HUDEP-2 (cell line): ENCODE measurements around the gene MAPK11.

Source experiments
- DNase-seq, 76 experiments: peaks; one replicate each; lab custom pipeline; 2025; ENCODE audit not compliant: unreplicated experiment in 76 of 76; lab: John Stamatoyannopoulos, UW

Gene MAPK11

DNA sequence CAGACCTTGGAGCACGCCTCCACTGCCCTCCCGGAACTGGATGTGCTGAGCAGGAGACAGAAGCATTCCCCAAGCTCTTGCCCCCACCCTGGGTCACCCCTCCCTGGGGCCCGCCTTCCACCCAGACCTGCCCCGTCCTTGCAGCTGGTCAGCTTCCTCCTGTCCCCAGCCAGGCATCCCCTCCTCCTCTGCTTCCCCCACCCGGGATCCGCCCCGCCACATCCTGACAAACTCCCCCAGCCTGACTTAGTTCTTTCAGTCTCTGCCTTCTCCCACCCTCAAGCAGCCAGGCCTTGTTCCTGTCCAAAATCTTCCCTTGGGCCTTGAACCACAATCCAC, 38.4 kb upstream of the MAPK11 start:
- DNase-seq: peak in 6 of 76 experiments; percentile 10 to 30 (median 16)

DNA sequence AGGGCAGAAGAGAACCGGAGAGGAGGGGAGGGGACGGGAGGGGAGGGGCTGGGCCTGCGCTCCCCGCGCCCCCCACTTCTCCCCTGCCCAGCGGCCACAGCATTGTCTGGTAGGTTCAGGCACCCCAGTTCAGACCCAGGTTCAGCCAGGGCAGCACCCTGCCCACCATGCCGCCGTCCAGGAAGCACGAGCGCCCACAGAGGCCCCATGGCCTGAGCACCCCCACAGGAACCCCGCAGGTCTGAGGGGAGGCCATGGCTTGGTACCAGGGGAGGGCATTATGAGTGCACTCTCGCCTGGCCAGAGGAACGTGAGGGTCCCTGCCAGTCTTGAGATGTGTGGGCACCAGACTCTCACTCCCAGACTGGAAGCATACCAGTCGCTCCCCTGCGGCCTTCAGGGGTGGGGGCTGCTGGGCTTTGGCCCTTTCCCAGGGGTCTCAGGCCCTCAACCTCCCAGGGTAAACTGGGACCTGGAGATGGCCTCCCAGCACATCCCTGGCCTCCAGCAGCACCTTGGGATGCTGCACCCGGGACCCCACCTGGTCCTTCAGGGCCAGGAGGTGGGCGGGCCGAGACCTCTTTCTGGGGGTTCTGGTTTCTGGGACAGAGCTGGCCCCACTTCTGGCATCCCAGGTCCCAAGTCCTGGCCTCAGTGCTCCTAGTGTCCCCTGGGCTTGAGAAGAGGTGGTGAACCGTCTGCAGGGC, 37.9 kb upstream of the MAPK11 start:
- no peak for DNase-seq

DNA sequence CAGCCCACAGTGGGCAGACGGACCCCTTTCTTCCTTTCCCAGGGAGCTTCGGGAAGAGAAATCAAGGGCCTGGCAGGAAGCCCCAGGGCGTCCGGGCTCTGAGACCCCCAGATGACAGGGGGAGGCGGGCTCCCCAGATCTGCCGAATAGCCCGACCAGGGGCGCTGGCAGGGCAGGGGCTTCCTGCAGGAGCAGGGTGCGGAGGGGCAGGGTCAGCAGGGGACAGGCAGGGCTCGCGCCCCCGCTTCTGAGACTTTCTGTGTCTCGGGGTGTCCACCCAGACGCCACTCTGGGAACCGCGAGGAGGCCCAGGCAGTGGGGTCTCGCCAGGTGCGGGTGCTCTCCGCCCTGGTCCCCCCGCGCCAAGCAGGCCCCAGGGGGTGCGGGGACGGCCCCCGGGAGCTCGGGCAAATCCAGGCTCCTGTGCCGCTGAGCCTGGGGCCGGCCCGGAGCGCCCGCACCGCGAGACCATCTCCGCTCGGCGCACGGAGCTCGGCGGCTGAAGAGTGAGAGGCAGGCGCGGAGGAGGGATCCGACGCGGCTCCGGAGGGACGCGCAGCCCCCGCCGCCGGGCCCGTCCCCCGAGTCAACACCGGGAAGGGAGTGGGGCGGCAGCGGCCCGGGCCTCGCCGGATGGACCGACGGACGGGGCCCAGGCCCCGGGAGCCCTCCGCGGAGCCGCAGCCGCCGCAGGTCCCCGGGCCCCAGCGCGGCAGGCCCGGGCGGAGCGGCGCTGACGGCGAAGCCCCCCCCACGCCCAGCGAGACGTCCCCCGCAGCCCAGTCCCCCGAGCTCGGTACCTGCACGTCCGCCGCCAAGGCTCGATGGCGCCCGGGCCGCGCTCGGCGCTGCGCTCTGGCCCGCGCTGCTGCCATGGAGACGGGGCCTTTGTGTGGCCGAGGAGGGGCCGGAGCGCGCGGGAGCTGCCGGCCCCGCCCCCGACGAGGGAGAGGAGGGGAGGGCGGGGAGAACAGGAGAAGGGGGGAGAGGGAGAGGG, 36.9 kb upstream of the MAPK11 start, which contains the start of gene PLXNB2:
PLXNB2 (minus strand) TSS at position 894 of the 997 bp plus-strand sequence. CDS start 17,062 bp downstream, outside the sequence.
- DNase-seq: peak in 56 of 76 experiments; percentile 5 to 77 (median 49)

DNA sequence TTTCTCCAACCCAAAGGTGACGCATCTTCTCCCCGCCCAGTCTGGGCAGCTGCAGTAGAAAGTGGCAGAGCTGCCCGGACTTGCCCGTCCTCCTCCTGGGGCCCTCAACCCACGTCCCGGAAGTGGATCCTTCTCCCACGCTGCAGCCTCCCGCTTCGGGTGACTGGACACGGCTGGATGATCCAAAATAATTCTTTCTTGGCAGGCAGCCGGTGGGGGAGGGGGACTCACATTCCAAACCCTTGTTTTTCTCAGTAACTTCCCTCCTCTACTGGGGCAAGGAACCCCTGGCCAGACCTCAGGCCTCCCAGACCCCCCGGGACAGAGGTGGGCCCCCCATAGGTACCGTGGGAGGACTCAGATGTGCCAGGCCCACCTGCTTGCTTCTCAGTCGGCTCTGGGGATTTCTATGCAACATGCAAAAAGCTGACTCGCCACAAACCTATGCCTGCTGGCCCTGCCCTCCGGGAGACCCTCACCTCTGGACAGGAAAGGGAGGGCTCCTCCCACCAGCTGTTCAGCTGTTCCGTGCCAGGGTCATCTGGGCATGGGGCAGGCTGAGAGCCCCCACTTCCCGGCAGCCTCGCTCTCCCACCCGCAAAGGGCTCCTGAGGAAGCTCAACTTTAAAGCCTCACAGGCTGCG, 35.9 kb upstream of the MAPK11 start:
- peak in 64 of 76 experiments; percentile 3 to 86 (median 57) for DNase-seq

DNA sequence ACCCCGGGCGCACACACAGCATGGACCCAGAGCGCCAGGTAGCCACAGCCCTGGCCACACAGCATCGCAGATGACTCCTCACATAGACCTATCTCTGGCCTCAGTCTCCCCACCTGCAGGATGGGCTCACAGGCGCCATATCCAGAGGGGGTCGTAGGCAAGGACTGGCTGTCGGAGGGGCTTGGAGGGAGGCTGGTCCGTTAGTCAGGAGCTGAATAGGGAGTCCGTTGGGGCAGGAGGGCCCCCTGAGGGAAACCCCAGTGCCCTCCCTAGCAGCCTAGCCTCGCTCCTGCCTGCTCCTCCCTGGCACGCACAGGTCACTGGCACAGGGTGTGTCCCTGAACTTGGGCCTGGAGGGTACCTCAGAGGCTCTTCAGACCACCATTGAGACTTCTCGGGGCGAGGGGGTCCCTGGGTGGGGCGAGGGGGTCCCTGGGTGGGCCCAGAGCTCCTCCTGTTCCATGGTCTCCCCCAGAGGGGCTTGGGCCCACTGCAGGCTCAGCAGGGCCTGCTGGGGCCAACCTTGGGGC, 35.3 kb upstream of the MAPK11 start:
- DNase-seq: peak in 5 of 76 experiments; percentile 37 to 58 (median 39)

DNA sequence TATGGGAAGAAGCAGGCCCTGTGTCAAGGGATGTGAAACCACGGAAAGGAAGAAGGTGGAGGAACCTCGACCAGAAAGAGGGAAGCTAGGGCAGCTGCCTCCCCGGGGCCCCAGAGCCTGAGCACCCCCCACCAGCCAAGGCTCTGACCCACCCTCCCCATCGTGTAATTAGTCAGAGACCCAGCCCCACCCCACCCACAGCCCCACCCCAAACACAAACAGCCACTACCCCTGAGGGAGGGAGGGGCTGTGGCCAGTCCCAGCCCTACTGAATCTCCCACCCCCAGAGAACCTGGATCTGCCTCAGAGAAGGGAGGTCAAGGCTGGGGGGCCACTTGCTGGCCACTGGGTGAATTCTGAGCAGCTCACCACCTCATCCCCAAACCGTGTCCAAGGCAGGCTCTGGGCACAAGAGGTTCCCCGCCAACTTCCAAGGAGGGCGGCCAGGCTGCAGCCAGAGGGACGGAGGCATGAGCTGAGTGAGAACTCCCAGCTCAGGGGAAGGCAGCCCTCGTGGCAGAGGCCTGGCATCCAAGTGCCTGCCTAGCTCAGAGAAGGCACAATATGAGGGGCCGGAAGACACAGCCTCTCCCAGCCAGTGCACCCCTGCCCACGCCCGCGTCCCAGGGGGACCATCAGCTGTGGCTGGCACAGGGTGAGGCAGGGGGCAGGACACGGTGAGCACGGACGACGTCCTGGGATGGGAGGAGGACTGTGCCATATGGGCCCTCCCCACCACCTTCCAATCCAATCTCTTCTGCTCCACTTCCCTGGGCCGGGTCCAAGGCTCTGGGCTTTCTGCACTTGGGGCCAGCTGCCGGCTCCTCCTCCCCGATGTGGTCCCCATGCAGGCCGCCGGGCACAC, 34.6 kb upstream of the MAPK11 start:
- DNase-seq: peak in 9 of 76 experiments; percentile 12 to 55 (median 27)

DNA sequence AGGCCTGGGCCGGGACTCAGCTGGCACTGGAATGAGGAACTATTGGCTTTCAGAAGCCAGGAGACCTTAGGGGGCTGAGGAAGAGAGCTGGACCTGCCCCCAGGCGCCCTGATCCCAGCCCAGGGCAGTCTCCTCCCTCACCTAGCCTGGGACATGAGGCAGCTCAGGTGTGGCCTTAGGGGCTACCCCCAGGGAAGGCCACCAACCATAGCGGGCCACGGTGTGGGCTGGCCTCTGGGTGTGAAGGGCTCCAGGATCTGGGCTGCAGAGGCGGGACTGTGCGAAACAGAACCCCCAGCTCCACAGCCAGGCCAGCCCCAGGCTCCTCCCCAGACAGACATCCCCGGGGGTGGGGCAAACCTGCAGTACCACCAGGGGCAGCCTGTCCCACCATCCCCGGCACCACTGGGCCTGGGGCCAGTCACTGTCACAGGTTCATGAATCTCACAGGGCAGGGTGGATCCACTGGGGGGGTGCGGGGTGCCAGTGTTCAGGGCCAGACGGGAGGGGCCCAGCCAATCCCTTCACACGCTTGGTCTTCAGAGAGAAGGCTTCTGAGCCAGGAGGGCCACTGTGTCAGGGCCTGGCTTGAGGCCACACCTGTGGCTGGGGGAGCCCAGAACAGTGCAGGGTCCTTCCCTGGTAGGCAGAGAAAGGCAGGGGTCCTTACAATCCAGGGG, 33.8 kb upstream of the MAPK11 start:
- peak in 28 of 76 experiments; percentile 6 to 67 (median 27) for DNase-seq

DNA sequence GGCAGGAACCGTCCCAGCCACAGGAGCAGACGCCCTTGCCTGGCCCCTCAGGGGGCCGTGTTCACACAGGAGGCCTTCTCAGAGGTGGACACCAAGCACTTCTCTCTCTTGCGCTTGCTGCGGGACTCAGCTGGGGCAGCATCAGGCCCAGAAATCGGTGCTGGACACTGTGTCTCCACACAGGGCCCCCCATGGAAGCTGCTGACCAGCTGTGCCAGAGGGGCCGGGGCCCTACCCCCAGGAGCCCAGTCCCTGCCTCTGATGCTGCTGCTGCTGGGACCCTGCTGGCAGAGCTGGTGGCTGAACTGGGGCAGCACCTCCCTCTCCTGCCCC, 33.3 kb upstream of the MAPK11 start:
- peak in 2 of 76 experiments; percentile 18 to 19 for DNase-seq

DNA sequence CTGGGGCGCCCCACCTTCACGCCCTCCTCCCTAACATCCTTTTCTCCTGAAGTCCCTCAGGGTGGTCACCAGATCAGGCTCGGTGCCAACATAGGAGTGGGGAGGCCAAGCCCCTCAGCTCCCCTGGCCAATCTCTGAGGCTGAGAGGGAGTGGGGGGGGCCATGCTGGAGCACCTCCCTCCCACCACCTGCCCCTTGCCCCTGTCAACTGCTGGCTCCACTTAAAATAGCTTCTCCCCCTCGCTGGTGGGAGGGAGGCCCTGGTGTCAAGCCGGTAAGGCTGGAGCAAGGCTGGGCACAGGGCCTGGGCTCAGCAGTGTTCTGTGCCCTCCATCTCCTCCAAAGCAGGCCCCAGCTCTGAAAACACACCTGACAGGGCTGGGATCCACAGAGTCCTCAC, 32.4 kb upstream of the MAPK11 start:
- DNase-seq: peak in 1 of 76 experiments; percentile 10

DNA sequence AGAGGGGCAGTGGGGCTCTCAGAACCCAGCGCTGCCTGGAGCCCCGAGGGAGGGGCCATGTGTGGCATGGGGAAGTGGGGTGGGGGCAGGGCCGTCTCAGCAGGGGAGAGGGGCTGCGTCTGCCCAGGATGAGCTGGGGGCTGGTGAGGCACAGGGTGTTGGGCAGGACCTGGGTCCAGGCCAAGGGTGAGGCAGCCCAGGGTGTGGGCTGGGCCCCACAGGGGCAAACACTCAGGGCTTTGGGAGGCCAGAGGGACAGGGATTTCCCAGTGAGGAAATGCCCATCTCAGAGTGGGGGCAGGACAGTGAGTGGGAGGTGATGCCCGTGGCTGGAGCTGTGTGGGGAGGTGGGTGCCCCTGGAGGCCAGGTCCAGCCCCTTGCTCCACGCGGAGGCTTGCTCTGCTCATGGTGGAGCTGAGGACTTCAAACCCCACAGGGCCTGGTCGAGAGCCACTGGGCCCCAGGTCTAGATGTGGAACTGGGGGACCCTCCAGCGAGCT, 31.9 kb upstream of the MAPK11 start:
- DNase-seq: peak in 29 of 76 experiments; percentile 2 to 38 (median 17)

DNA sequence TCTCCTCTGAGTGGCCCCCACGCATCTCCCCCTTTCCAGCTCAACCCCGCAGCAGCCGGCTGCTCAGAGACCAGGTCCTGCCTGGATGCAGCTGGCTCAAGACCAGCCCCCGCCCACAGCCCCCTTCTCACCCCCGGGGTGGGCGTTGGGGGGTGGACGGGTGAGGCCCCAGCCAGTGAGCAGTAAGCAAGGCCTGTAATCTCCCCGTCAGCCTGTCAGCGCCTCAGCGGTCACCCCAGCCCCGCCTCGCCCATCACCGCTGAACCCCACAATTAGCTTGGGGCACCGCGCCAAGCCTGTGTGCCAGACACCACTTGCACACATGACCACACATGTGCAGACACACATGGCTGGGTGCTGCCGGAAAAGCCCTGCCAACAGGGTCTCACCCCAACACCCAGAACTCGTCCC, 31.4 kb upstream of the MAPK11 start:
- DNase-seq: no peak

DNA sequence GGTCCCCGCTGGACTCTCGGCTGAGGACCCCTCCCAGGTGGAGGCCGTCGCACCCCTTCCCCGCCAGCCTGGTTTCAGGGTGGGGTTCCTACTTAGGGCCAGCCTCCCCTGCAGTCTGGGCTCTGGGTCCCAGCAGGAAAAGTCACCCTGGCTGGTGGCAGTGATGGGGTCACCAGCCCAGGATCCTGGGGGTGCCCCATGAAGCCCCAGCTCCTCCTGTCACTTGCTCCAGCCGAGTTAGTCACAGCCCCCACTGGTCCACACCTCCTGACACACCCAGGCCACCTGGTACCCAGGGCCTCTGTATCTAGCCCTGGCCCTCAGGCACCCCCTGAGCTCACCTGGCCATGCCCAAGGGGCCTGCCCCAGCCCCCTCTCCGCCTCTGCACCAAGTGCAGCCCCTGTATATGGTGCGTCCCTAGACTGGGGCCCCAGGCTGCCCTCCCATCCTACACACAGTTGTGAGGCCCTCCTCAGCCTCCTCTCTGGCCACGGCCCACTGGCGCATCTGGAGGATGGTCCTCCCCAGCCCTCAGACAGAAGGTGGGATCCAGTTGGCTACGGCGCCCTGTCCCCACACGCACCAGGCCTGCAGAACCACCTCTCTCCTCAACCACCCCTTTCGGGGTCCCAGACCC, 30.6 kb upstream of the MAPK11 start:
- no peak for DNase-seq

DNA sequence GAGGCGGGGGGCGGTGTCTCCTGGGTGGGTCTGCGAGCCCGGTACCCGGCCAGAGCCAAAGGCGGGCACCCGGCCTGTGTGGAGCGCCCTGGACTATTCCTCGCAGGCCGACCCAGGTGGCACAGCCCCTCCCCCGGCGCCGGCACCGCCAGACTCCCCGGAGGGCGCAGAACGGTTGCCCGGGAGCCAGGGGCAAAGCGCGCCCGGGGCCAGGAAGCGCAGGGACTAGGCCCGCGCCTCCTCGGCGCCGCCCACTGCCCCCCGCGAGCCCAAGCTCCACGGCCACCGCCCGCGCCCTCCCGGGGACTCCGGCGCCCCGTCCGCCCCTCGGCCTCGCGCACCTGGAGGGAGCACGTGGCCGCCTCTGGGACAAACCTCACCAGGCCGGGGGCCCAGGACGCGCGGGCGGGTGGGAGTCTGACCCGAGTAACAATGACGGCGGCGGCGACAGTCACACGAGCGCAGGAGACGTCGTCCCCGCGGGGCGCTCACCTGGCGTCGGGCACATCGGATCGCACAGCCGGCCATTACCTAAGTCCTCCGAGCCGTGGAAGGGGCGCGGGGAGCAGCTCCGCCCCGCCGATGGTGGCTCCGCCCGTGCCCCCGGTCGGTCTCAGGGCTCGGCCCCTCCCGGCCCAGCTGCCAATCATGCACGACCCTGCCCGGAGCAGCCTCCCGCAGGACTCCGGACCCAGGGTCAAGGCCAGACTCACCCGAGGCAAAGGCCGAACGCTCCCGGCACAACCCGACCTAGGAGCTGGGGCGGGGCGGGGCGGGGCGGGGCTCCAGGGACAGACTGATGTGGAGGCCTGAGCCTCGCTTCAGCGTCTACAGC, 29.8 kb upstream of the MAPK11 start:
- DNase-seq: no peak

DNA sequence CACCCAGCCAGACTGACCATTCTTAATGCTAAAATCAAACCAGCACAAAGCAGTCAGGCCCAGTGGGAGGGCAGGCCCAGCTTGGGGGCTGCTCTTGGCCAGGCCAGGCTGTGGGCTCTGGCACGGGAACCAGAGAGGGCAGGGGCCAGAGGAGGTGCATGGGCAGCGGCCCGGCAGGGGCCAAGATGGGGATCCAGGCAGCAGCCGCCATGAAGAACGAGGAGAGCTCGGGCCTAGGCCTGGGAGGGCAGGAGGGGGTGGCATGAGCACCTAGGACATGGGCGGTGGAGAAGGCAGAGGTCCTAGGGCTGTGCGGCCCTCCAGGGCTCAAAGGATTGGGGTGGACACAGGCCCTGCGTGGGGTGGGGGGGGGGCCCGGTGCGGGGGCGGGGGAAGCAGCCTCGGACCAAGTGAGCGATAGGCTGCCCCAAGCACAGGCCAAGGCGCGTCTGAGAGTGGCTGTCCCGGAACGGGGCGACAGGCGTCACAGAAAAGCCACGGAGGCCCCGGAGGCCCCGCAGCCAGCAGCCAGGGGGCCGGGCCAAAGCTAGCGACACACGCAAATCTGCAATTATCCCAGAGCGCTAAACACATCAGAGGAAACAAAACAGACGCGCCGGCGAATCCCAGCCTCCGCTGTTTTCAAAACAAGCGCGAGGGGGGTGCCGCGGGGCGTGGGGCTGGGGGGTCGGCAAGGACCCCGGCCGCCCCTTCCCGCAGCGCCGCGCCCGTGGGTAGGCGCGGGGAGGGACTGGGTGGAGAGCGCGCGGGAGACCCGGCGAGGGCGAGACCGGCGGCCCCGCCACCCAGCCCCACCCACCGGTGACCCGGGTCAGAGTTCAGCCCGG, 29.0 kb upstream of the MAPK11 start:
- DNase-seq: no peak

DNA sequence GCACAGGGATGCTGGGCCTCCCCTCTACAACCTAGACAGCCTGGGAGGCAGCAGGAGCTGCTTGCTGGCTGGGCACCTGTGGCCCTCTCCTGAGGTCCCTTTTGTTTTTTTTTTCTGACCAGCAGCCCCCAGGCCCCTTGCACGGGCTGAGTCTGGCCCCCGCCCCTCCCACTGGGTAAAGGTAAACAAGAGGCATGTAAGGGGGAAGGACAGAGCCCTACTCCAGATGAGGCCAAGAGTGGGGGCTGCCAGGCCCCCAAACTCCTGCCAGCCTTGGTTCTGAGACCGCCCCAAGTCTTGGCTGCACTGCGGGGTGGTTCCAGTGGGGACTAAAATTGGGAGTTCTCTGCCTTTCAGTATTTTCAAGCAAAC, 28.1 kb upstream of the MAPK11 start:
- DNase-seq: no peak

DNA sequence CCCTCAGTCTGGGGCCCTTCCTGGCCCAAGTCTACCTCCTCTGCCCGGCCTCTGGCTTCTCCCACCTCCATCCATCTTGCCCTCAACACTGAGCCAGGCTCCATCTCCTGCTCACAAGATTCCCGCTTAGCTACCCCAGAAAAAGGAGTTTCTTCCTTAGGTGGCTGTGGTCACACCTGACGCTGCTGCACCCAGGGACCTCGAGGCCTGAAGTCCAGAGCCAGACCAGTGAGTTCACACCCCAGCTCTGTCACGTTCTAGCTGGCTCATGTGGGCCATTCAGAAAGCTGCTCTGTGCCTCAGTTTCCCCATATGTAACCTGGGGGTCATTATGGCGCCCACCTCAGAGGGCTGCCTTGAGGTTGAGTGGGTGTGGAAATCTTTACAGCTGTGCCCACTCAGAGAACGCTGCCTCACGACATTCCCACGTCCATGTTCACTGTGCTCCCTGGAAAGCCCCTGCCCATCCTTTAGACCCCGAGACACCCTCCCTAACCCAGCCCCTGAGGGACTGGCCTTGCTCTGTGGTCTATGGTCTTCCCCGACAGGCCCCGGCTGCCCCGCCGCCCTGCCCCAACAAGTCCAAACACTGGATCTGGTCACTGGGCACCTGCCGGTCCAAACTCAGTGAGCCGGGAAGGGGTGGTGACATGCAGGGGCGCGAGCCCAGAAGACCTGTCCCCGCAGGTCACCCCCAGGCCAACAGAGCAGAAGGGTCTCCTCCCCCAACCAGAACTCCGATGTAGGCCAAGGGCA, 27.5 kb upstream of the MAPK11 start:
- DNase-seq: no peak
